ENCODE data around the gene CLNK.

GRCh38 chr4:10731162-10731561 lies 46.6 kb upstream of the CLNK start:
- TF ChIP-seq CTCF (IDR thresholded peaks at IDR 0.05 in 2 of 3, conservative IDR thresholded peaks at IDR 0.05 in 1 of 3; ENCODE audit: borderline replicate concordance in 1 of 3, insufficient read depth in 1 of 3, low read depth in 2 of 3, low read length in 2 of 3) = no peak
- no peak for TF ChIP-seq REST (IDR thresholded peaks at IDR 0.05; ENCODE audit: low read depth)
- TF ChIP-seq RAD21 (IDR thresholded peaks at IDR 0.05; ENCODE audit: low read depth) = no peak
- TF ChIP-seq POLR2A (IDR thresholded peaks at IDR 0.05; ENCODE audit: borderline replicate concordance, extremely low read depth, insufficient read depth, insufficient read length) = no peak

Data from HCT116 (cell line).